HL-60 (cell line): ENCODE data around the gene ARHGAP26.

Experiments used
- DNase-seq, 2 experiments: peaks; one replicate each; pipeline ENCODE4 v3.0.0-alpha.2; 2010 to 2020; ENCODE audit warnings: low read depth in 1 of 2, low spot score in 1 of 2
- H3K27ac ChIP-seq: fragments of 250-450 bp; sonication (Bioruptor Pico); replicated peaks from 2 replicates; pipeline ENCODE4 v1.5.1; 2020; ENCODE audit warnings: mild to moderate bottlenecking, moderate library complexity
- H3K27me3 ChIP-seq: fragments of 250-450 bp; sonication (Bioruptor Pico); 2 replicates; pipeline ENCODE4 v1.5.1; 2021; ENCODE audit warnings: mild to moderate bottlenecking, moderate library complexity; ENCODE audit not compliant: insufficient read depth, poor library complexity, severe bottlenecking
- H3K4me3 ChIP-seq: replicated peaks from 2 replicates; pipeline ENCODE4 v1.5.1; 2011; ENCODE audit warnings: mild to moderate bottlenecking, control low read depth, low read length; ENCODE audit not compliant: insufficient read depth
- GABPA ChIP-seq: IDR thresholded peaks from 2 replicates; pipeline ENCODE4 v1.6.1; 2012; ENCODE audit warnings: low read depth
- POLR2AphosphoS5 ChIP-seq: IDR thresholded peaks from 2 replicates; pipeline ENCODE4 v1.6.1; 2012; ENCODE audit warnings: low read depth
- REST ChIP-seq: IDR thresholded peaks from 2 replicates; pipeline ENCODE4 v1.6.1; 2012; ENCODE audit warnings: low read depth; ENCODE audit not compliant: insufficient replicate concordance
- SPI1 ChIP-seq: IDR thresholded peaks from 2 replicates; pipeline ENCODE4 v1.6.1; 2012; ENCODE audit warnings: low read depth, mild to moderate bottlenecking, borderline replicate concordance
- TF ChIP-seq, protein P1 (sequence below): IDR thresholded peaks from one replicate; pipeline ENCODE4 v1.5.1; 2011; ENCODE audit warnings: low read length, control low read depth, inconsistent platforms; ENCODE audit not compliant: insufficient read depth

Gene ARHGAP26

GRCh38 chr5:143162810-143163209 lies 392.6 kb downstream of the ARHGAP26 start:
- H3K27ac ChIP-seq: no peak overlapping the region
- no peak for DNase-seq
- no peaks in the 10 kb centered on the region for H3K27me3 ChIP-seq
- H3K4me3 ChIP-seq: no peak overlapping the region
- TF ChIP-seq SPI1: no peak
- TF ChIP-seq POLR2AphosphoS5: no peak
- TF ChIP-seq GABPA: no peak
- TF ChIP-seq, protein P1, sequence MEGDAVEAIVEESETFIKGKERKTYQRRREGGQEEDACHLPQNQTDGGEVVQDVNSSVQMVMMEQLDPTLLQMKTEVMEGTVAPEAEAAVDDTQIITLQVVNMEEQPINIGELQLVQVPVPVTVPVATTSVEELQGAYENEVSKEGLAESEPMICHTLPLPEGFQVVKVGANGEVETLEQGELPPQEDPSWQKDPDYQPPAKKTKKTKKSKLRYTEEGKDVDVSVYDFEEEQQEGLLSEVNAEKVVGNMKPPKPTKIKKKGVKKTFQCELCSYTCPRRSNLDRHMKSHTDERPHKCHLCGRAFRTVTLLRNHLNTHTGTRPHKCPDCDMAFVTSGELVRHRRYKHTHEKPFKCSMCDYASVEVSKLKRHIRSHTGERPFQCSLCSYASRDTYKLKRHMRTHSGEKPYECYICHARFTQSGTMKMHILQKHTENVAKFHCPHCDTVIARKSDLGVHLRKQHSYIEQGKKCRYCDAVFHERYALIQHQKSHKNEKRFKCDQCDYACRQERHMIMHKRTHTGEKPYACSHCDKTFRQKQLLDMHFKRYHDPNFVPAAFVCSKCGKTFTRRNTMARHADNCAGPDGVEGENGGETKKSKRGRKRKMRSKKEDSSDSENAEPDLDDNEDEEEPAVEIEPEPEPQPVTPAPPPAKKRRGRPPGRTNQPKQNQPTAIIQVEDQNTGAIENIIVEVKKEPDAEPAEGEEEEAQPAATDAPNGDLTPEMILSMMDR: no peak
- TF ChIP-seq REST: no peak

- no peak for DNase-seq
Observed at GRCh38 chr5:143164557-143164956, 394.4 kb downstream of the ARHGAP26 start.

GRCh38 chr5:143165049-143165880 lies 395.1 kb downstream of the ARHGAP26 start:
- Histone ChIP-seq H3K27ac (no peak overlapping the region), H3K4me3 (no peak overlapping the region), H3K27me3 (no peaks in the 10 kb centered on the region)
- DNase-seq: no peak
- TF ChIP-seq POLR2AphosphoS5: no peak
- no peak for TF ChIP-seq GABPA
- TF ChIP-seq, protein P1: no peak
- TF ChIP-seq SPI1: no peak
- no peak for TF ChIP-seq REST

More at GRCh38 chr5:143164557-143164956, 394.4 kb downstream of the ARHGAP26 start:
- Histone ChIP-seq H3K27ac (no peak overlapping the region), H3K4me3 (no peak overlapping the region), H3K27me3 (no peaks in the 10 kb centered on the region)
- TF ChIP-seq POLR2AphosphoS5: no peak

DNA sequence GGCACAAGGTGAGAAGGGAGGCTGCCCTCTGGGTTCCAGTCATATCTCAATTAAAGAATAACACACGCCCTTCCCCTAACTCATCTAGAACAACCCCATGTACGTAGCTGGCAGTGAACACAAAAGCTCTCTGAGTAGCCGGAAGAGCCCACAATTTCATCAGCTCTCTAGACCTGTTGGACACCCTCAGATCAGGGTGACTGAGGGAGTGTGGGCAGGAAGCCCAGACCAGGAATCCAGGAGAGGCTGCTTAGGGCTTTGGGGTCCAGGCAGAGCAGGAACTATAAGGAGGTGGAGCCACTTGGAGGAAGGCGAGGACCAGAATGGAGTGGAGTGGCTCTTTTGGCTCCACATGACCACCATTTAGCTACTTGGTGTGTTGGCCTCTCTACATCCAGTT lies 395.9 kb downstream of the ARHGAP26 start:
- DNase-seq: no peak
- TF ChIP-seq, protein P1: no peak
- TF ChIP-seq GABPA: no peak
- no peak for TF ChIP-seq POLR2AphosphoS5
- no peak for TF ChIP-seq SPI1
- TF ChIP-seq REST: no peak
- H3K27ac ChIP-seq: no peak overlapping the region
- no peak overlapping the region for H3K4me3 ChIP-seq
- H3K27me3 ChIP-seq: no peaks in the 10 kb centered on the region
